Gastrocnemius medialis (tissue), 4 donors: ENCODE results near the gene ZNF688.

ENCODE experiments used
- POLR2A ChIP-seq, 2 donors: fragments of 450-650 bp; IDR thresholded peaks; one replicate each; pipeline ENCODE4 v1.6.1; 2017; ENCODE audit warnings: antibody characterized with exemption in 2 of 2, mild to moderate bottlenecking in 2 of 2, moderate library complexity in 2 of 2
- TF ChIP-seq, protein P1 (sequence below), 5 experiments: fragments of 450-650 bp in 3 of 5; fragments of 200-600 bp in 2 of 5; sonication (generic) in 2 of 5; IDR thresholded peaks in 4 of 5; conservative IDR thresholded peaks in 1 of 5; 1 replicate in 4 of 5; 2 replicates in 1 of 5; pipeline ENCODE4 v1.5.1; 2016 to 2019; ENCODE audit warnings: antibody characterized with exemption in 5 of 5, mild to moderate bottlenecking in 3 of 5, moderate library complexity in 3 of 5

DNA sequence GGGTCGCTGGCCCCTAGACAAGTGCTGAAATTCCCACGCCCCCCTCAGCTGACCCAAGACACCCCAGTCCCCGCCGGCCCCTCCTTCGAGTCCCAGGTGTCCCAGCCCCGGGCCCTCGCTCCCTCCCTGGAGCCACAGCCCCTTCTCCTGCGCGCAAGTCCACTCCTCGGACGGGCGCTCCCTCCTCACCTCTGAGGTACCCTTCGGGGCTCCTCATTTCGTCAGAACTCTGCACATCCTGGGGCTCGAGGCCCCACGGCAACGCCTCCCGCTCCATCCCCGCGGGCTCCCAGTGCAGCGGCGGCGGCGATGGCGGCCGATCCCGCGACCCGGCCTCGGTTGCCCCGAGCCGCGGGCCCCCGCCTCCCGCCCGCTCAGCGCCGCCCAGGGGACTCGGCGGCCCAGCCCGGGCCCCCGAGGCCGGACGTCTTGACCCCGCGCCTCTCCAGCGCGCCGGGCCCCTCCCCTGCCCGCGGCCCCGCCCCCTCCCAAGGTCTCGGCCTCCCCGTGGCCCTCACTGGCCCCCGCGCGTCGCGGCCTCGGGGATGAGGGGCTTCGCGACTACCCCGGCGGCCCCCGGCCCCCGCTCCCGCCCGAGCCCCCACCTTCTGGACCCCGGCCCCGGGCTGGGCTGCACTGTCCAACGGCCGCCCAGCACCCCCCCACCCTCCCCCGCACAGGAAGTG, 45.2 kb downstream of the ZNF688 start, which contains the start of gene ZNF768:
- TF ChIP-seq, protein P1, sequence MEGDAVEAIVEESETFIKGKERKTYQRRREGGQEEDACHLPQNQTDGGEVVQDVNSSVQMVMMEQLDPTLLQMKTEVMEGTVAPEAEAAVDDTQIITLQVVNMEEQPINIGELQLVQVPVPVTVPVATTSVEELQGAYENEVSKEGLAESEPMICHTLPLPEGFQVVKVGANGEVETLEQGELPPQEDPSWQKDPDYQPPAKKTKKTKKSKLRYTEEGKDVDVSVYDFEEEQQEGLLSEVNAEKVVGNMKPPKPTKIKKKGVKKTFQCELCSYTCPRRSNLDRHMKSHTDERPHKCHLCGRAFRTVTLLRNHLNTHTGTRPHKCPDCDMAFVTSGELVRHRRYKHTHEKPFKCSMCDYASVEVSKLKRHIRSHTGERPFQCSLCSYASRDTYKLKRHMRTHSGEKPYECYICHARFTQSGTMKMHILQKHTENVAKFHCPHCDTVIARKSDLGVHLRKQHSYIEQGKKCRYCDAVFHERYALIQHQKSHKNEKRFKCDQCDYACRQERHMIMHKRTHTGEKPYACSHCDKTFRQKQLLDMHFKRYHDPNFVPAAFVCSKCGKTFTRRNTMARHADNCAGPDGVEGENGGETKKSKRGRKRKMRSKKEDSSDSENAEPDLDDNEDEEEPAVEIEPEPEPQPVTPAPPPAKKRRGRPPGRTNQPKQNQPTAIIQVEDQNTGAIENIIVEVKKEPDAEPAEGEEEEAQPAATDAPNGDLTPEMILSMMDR (IDR thresholded peaks at IDR 0.05 in 4 of 5, conservative IDR thresholded peaks at IDR 0.05 in 1 of 5), result no peak
- TF ChIP-seq POLR2A (IDR thresholded peaks at IDR 0.05), result no peak
